ENCODE measurements around the gene CYTH2.

CYTH2 gene

DNA sequence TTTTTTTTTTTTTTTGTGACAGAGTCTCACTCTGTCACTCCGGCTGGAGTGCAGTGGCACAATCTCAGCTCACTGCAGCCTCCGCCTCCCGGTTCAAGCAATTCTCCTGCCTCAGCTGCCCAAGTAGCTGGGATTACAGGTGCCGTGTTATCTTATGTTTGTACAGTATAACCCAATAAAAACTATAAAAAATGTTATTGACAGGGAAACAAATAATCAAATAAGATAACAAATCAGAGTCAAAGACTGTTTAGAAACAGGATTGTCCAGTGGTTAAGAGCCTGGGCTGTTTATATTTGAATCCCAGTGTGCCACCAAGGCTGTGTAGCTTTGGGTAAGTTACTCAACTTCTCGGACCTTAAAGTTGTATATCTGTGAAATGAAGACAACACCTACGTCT lies 61.6 kb downstream of the CYTH2 start:
- Histone ChIP-seq H4K20me1 (ENCODE audit: insufficient read depth, low read length) (no peaks in the 10 kb centered on the region), H3K4me1 (ENCODE audit: insufficient read depth, low read length) (no peaks in the 10 kb centered on the region), H3K36me3 (ENCODE audit: insufficient read depth, low read length) (no peaks in the 10 kb centered on the region), H3K27ac (ENCODE audit: low read length) (no peak overlapping the region), H3K27me3 (ENCODE audit: insufficient read depth, low read length, poor library complexity) (no peaks in the 10 kb centered on the region), H3K9me3 (ENCODE audit: insufficient read depth, low read length, severe bottlenecking) (no peaks in the 10 kb centered on the region), H2AFZ (ENCODE audit: low read depth, low read length) (no peak overlapping the region), H3K4me3 (ENCODE audit: low read depth in 1 of 2, low read length in 2 of 2) (no peak overlapping the region), H3K9ac (ENCODE audit: low read depth, low read length) (no peak overlapping the region), H3K4me2 (ENCODE audit: insufficient read depth, low read length) (no peak overlapping the region), H3K79me2 (ENCODE audit: insufficient read depth, low read length) (no peaks in the 10 kb centered on the region)
- TF ChIP-seq EZH2 (IDR thresholded peaks at IDR 0.05; ENCODE audit: borderline replicate concordance, low read depth, low read length, severe bottlenecking), result no peak
- TF ChIP-seq, protein P1, sequence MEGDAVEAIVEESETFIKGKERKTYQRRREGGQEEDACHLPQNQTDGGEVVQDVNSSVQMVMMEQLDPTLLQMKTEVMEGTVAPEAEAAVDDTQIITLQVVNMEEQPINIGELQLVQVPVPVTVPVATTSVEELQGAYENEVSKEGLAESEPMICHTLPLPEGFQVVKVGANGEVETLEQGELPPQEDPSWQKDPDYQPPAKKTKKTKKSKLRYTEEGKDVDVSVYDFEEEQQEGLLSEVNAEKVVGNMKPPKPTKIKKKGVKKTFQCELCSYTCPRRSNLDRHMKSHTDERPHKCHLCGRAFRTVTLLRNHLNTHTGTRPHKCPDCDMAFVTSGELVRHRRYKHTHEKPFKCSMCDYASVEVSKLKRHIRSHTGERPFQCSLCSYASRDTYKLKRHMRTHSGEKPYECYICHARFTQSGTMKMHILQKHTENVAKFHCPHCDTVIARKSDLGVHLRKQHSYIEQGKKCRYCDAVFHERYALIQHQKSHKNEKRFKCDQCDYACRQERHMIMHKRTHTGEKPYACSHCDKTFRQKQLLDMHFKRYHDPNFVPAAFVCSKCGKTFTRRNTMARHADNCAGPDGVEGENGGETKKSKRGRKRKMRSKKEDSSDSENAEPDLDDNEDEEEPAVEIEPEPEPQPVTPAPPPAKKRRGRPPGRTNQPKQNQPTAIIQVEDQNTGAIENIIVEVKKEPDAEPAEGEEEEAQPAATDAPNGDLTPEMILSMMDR (IDR thresholded peaks at IDR 0.05; ENCODE audit: borderline replicate concordance, extremely low read depth, low read length, poor library complexity, severe bottlenecking), result no peak
- ATAC-seq (ENCODE audit: insufficient read depth, low read depth), result no peak
- DNase-seq, result no peak
